OCI-M2 (cell line): Measurements from ENCODE around the gene DNAJA1.
"Not testable (repeated sequence)": the region's sequence is repeated elsewhere in the genome, so short reads cannot be mapped to it uniquely, and the experiment has no call there.

Experiments used
- DNase-seq: peaks from one replicate; lab custom pipeline; 2025; ENCODE audit not compliant: unreplicated experiment; lab: John Stamatoyannopoulos, UW

DNAJA1 gene

DNA sequence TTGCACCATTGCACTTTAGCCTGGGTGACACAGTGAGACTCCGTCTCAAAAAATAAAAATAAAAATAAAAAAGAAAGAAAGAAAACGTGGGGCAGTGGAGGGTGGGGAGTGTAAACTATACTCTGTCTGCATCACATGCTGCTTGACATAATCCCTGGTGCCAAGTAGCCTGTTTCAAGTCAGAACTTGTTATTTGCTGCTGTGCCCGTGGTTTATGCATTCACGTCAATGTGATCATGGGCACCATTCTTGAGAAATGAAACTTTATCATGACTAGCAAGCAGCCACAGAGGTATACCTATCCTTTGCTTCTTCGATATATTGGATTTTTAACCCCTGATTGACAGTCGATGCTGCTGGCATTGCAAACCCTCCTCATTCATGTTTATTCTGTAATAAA is 55.5 kb downstream of the DNAJA1 start:
- no peak for DNase-seq

DNA sequence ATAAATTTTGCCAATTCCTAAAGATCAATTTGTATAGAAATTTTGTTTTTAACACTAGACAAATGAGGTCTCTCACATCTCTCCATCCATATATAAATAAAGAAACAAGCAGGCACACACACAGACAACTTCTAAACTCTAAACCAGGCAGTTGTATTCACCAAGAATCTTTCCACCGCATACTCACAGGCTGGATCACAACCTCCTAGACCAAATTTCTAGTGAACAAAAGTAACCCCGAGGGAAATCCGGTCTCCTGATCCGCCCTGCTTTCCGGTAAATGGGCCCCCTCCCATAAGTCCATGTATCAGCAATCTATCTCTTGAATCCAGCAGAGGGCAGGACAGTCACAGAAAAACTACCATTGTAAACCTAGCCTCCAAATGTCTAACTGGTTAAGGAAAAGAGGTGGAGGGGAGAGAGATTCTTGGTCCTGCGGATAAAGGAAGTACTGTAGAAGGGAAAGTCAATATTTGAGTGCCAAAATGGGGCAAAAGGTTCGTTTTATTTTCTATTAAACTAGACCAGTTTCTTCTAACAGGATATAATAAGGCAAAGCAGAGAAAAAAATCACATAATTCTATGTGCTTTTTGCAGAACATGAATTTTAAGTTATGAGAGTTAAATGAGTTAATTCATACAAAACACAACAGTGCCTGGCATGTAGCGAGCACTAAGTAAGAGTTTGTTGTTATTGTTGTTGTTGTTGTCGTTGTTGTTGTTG is 56.2 kb downstream of the DNAJA1 start:
- DNase-seq: no peak

GRCh38 chr9:33082128-33082527 is 57.1 kb downstream of the DNAJA1 start:
- no peak for DNase-seq

DNA sequence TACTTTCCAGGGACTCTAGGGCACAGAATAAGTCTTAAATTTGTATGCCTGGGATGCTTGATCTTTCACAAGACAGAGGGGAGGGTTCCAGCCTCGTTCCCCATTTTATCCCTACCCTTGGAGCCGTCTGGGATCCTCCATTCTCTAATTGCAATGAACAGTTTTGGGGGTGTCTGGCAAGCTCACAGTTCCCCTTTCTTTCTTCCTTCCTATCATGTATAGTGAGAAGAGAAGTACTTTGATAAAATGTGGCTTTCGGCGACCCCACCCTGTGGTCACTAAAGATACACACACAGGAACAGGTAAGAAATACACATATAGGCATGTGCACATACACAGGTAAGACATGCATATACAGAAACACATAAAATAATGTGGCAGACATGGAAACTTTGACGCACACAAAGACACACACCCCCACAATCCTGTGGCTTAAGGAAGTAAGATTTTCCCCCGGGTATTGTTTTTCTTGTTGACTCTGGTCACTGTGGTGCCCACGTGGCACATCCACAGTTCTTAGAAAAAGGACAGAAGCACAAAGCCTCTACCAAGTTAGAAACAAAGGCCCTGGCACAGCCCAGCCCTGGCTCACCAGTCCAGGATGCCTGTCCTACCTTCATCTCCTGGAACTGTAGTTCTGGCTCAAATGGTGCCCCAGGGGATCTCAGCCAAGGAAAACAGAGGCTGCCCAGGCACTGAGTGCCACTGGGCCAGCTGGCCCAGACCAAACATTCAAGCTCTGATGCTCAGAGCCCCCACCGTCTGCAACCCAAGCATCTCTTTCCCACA is 57.7 kb downstream of the DNAJA1 start:
- DNase-seq: peak; percentile 5

GRCh38 chr9:33085672-33086071 is 60.6 kb downstream of the DNAJA1 start:
- DNase-seq: not testable (repeated sequence)
